WTC11 (cell line): ENCODE measurements around the gene CCDC71L. TPM values are rescaled to one million over a fixed set of nuclear protein-coding genes. Genes with fewer than 3 reads are reported as not detected.

Source experiments
- ATAC-seq: fragments of 200-7000 bp; cut with Tn5 transposase; 2 replicates; pipeline ENCODE4 v1.10.0; 2021; ENCODE audit warnings: mild to moderate bottlenecking, moderate library complexity
- CTCF ChIA-PET: fragments of 300-600 bp; sonication (Branson Sonifier 250); formaldehyde crosslinking; loops from one replicate; lab custom pipeline; 2021; ENCODE audit warnings: antibody characterized with exemption; lab: Charles Lee
- POLR2A ChIA-PET: fragments of 350-600 bp; sonication (Branson Sonifier 250); formaldehyde crosslinking; loops from one replicate; lab custom pipeline; 2021; ENCODE audit warnings: antibody characterized with exemption; lab: Charles Lee
- DNase-seq: peaks from one replicate; pipeline ENCODE4 v3.0.0; 2021; ENCODE audit warnings: low spot score
- H3K27ac Mint-ChIP-seq: 2 replicates; pipeline ENCODE4 v1.8.0; 2021; ENCODE audit warnings: mixed read lengths
- H3K27me3 Mint-ChIP-seq: 2 replicates; pipeline ENCODE4 v1.8.0; 2021; ENCODE audit warnings: low read depth, mild to moderate bottlenecking, moderate library complexity, mixed read lengths
- H3K36me3 Mint-ChIP-seq: 2 replicates; pipeline ENCODE4 v1.8.0; 2021; ENCODE audit warnings: mixed read lengths
- H3K4me1 Mint-ChIP-seq: 2 replicates; pipeline ENCODE4 v1.8.0; 2022; ENCODE audit warnings: mixed read lengths
- H3K4me3 Mint-ChIP-seq: 2 replicates; pipeline ENCODE4 v1.8.0; 2021; ENCODE audit warnings: mild to moderate bottlenecking, moderate library complexity, mixed read lengths
- H3K9me3 Mint-ChIP-seq: 2 replicates; pipeline ENCODE4 v1.8.0; 2021; ENCODE audit warnings: mixed read lengths
- ATF6 ChIP-seq: sonication (generic); formaldehyde crosslinking; IDR thresholded peaks from 2 replicates; pipeline ENCODE4 v1.8.1; 2023; ENCODE audit warnings: mild to moderate bottlenecking, missing genetic modification reagents
- CREM ChIP-seq: sonication (generic); formaldehyde crosslinking; IDR thresholded peaks from 2 replicates; pipeline ENCODE4 v1.8.1; 2022; ENCODE audit warnings: mild to moderate bottlenecking, missing genetic modification reagents, moderate library complexity
- CTCF ChIP-seq: fragments of 200-600 bp; IDR thresholded peaks from 2 replicates; pipeline ENCODE4 v1.8.0; 2022; ENCODE audit warnings: antibody characterized with exemption
- E2F4 ChIP-seq: sonication (generic); formaldehyde crosslinking; IDR thresholded peaks from 2 replicates; pipeline ENCODE4 v1.8.1; 2022; ENCODE audit warnings: low read depth, mild to moderate bottlenecking, moderate library complexity, missing genetic modification reagents, borderline replicate concordance
- E2F5 ChIP-seq: sonication (generic); formaldehyde crosslinking; IDR thresholded peaks from 2 replicates; pipeline ENCODE4 v1.8.1; 2022; ENCODE audit warnings: mild to moderate bottlenecking, moderate library complexity, missing genetic modification reagents
- ELF4 ChIP-seq: sonication (generic); formaldehyde crosslinking; IDR thresholded peaks from 2 replicates; pipeline ENCODE4 v1.8.1; 2022; ENCODE audit warnings: low read depth, mild to moderate bottlenecking, moderate library complexity, missing genetic modification reagents
- EMX1 ChIP-seq: fragments of 250-450 bp; sonication (Bioruptor Pico); IDR thresholded peaks from 2 replicates; pipeline ENCODE4 v1.8.0; 2021; ENCODE audit warnings: mild to moderate bottlenecking
- ETV6 ChIP-seq: sonication (generic); formaldehyde crosslinking; IDR thresholded peaks from 2 replicates; pipeline ENCODE4 v1.8.1; 2022; ENCODE audit warnings: mild to moderate bottlenecking, missing genetic modification reagents
- FOXJ3 ChIP-seq: sonication (generic); formaldehyde crosslinking; IDR thresholded peaks from 2 replicates; pipeline ENCODE4 v1.9.0; 2021; ENCODE audit warnings: missing genetic modification reagents, mild to moderate bottlenecking, borderline replicate concordance
- GTF2I ChIP-seq: fragments of 250-450 bp; sonication (Bioruptor Pico); conservative IDR thresholded peaks from 2 replicates; pipeline ENCODE4 v1.4.0; 2021; ENCODE audit warnings: mild to moderate bottlenecking
- JUN ChIP-seq: sonication (generic); formaldehyde crosslinking; IDR thresholded peaks from 2 replicates; pipeline ENCODE4 v1.8.0; 2023; ENCODE audit warnings: mild to moderate bottlenecking, missing genetic modification reagents
- KAT7 ChIP-seq: sonication (generic); formaldehyde crosslinking; IDR thresholded peaks from 2 replicates; pipeline ENCODE4 v1.8.1; 2023; ENCODE audit warnings: missing genetic modification reagents, mild to moderate bottlenecking, borderline replicate concordance
- NFE2L1 ChIP-seq: sonication (generic); formaldehyde crosslinking; IDR thresholded peaks from 2 replicates; pipeline ENCODE4 v1.8.1; 2023; ENCODE audit warnings: missing genetic modification reagents
- NFYB ChIP-seq: sonication (generic); formaldehyde crosslinking; conservative IDR thresholded peaks from 2 replicates; pipeline ENCODE4 v1.8.0; 2022; ENCODE audit warnings: low read depth, missing genetic modification reagents
- NR1H2 ChIP-seq: sonication (generic); formaldehyde crosslinking; IDR thresholded peaks from 2 replicates; pipeline ENCODE4 v1.9.0; 2021; ENCODE audit warnings: mild to moderate bottlenecking, moderate library complexity, missing genetic modification reagents
- NR2C2 ChIP-seq: sonication (generic); formaldehyde crosslinking; IDR thresholded peaks from 2 replicates; pipeline ENCODE4 v1.8.0; 2022; ENCODE audit warnings: mild to moderate bottlenecking, missing genetic modification reagents
- RELA ChIP-seq: sonication (generic); formaldehyde crosslinking; IDR thresholded peaks from 2 replicates; pipeline ENCODE4 v1.8.1; 2022; ENCODE audit warnings: missing genetic modification reagents, mild to moderate bottlenecking, borderline replicate concordance
- SMAD3 ChIP-seq: sonication (generic); formaldehyde crosslinking; IDR thresholded peaks from 2 replicates; pipeline ENCODE4 v1.8.0; 2022; ENCODE audit warnings: missing genetic modification reagents, mild to moderate bottlenecking, borderline replicate concordance
- TP53 ChIP-seq: sonication (generic); formaldehyde crosslinking; IDR thresholded peaks from 2 replicates; pipeline ENCODE4 v1.8.1; 2023; ENCODE audit warnings: mild to moderate bottlenecking, missing genetic modification reagents
- USF1 ChIP-seq: sonication (generic); formaldehyde crosslinking; IDR thresholded peaks from 2 replicates; pipeline ENCODE4 v1.8.0; 2022; ENCODE audit warnings: mild to moderate bottlenecking, missing genetic modification reagents
- ZBTB21 ChIP-seq: sonication (generic); formaldehyde crosslinking; IDR thresholded peaks from 2 replicates; pipeline ENCODE4 v1.8.1; 2023; ENCODE audit warnings: mild to moderate bottlenecking, missing genetic modification reagents, borderline replicate concordance
- ZMAT4 ChIP-seq: fragments of 250-450 bp; sonication (Bioruptor Pico); IDR thresholded peaks from 2 replicates; pipeline ENCODE4 v1.9.0; 2021; ENCODE audit warnings: mild to moderate bottlenecking
- ZNF138 ChIP-seq: sonication (generic); formaldehyde crosslinking; conservative IDR thresholded peaks from 2 replicates; pipeline ENCODE4 v1.8.1; 2022; ENCODE audit warnings: mild to moderate bottlenecking, moderate library complexity, missing genetic modification reagents
- ZNF232 ChIP-seq: sonication (generic); formaldehyde crosslinking; IDR thresholded peaks from 2 replicates; pipeline ENCODE4 v1.8.0; 2022; ENCODE audit warnings: mild to moderate bottlenecking, missing genetic modification reagents
- ZNF317 ChIP-seq: sonication (generic); formaldehyde crosslinking; IDR thresholded peaks from 2 replicates; pipeline ENCODE4 v1.8.1; 2023; ENCODE audit warnings: low read depth, mild to moderate bottlenecking, moderate library complexity, missing genetic modification reagents, borderline replicate concordance
- ZNF425 ChIP-seq: fragments of 250-450 bp; sonication (Bioruptor Pico); conservative IDR thresholded peaks from 2 replicates; pipeline ENCODE4 v1.9.0; 2021; ENCODE audit warnings: mild to moderate bottlenecking
- total RNA-seq: library from RNA; stranded (reverse); gene quantifications from 3 replicates; pipeline ENCODE4 v1.2.3, GENCODE V29; 2021

The CCDC71L gene
- total RNA-seq, 1 experiment from 2014 or later = 21.5 TPM

- TF ChIP-seq ZNF317 (CRISPR knock-in tag) (no peak), ATF6 (CRISPR knock-in tag) (no peak), JUN (CRISPR knock-in tag) (no peak), FOXJ3 (CRISPR knock-in tag) (no peak), ZBTB21 (CRISPR knock-in tag) (no peak), CTCF (no peak), NFYB (CRISPR knock-in tag) (no peak), ZNF232 (CRISPR knock-in tag) (no peak), GTF2I (CRISPR knock-in tag) (no peak), NFE2L1 (no peak), NR1H2 (CRISPR knock-in tag) (no peak), ZMAT4 (CRISPR knock-in tag) (no peak)
- TF ChIP-seq, all 79 proteins: peak for 0
These were observed 41.7 kb downstream of the CCDC71L start (continued) for GRCh38 chr7:106619213-106619612.

- ChIA-PET CTCF (no interaction called here), POLR2A (no interaction called here)
- peaks cover 7% of the 10 kb centered on the region for H3K36me3 Mint-ChIP-seq
- H3K4me1 Mint-ChIP-seq = no peaks in the 10 kb centered on the region
- H3K27ac Mint-ChIP-seq = no peak overlapping the region
- H3K9me3 Mint-ChIP-seq = peaks cover 26% of the 10 kb centered on the region
- DNase-seq (no peak), ATAC-seq (no peak)
- peaks cover 2% of the 10 kb centered on the region; the same call in 1 of the 2 replicates for H3K27me3 Mint-ChIP-seq
- no peak overlapping the region for H3K4me3 Mint-ChIP-seq
- no peak for TF ChIP-seq ELF4 (CRISPR knock-in tag)
- TF ChIP-seq ETV6 (CRISPR knock-in tag) = no peak
- no peak for TF ChIP-seq ZNF138
- TF ChIP-seq RELA = no peak
- TF ChIP-seq ZNF425 = no peak
- TF ChIP-seq ATF6 (CRISPR knock-in tag) = no peak
- no peak for TF ChIP-seq SMAD3
- TF ChIP-seq EMX1 (CRISPR knock-in tag) = no peak
- no peak for TF ChIP-seq E2F4 (CRISPR knock-in tag)
- no peak for TF ChIP-seq ZNF317 (CRISPR knock-in tag)
- TF ChIP-seq USF1 = no peak
- no peak for TF ChIP-seq E2F5 (CRISPR knock-in tag)
- no peak for TF ChIP-seq NR2C2 (CRISPR knock-in tag)
- TF ChIP-seq KAT7 (CRISPR knock-in tag) = no peak
- TF ChIP-seq TP53 = no peak
- TF ChIP-seq CREM (CRISPR knock-in tag) = no peak
These were observed 42.5 kb downstream of the CCDC71L start for GRCh38 chr7:106618480-106618879.
